GM12878 (cell line): ENCODE data around the gene PNMA1. TPM values are rescaled to one million over a fixed set of nuclear protein-coding genes. Genes with fewer than 3 reads are reported as not detected.

Experiments used
- ATAC-seq: fragments of 200-7000 bp; cut with Tn5 transposase; 3 replicates; pipeline ENCODE4 v1.9.1; 2020; ENCODE audit warnings: mild to moderate bottlenecking, moderate library complexity
- BruUV-seq: library from RNA; stranded (reverse); fragments of 400-500 nt; replicated peaks from 2 replicates; lab custom pipeline; 2021; lab: Mats Ljungman, UMichigan
- CTCF ChIA-PET: fragments of 300-600 bp; sonication (Branson Sonifier 250); formaldehyde crosslinking; extraction: SDS; loops from one replicate; lab custom pipeline; 2021; ENCODE audit warnings: inconsistent platforms; lab: Yijun Ruan, JAX
- POLR2A ChIA-PET: fragments of 350-600 bp; formaldehyde crosslinking; extraction: SDS; loops from one replicate; lab custom pipeline; 2021; ENCODE audit warnings: inconsistent platforms; lab: Charles Lee
- RAD21 ChIA-PET: fragments of 300-600 bp; sonication (Branson Sonifier 250); formaldehyde crosslinking; loops from one replicate; lab custom pipeline; 2023; ENCODE audit warnings: antibody characterized with exemption; ENCODE audit not compliant: unreplicated experiment; lab: Charles Lee
- SMC1A ChIA-PET: fragments of 300-600 bp; sonication (Branson Sonifier 250); formaldehyde crosslinking; loops from one replicate; lab custom pipeline; 2023; ENCODE audit not compliant: unreplicated experiment, uncharacterized antibody; lab: Charles Lee
- DNase-seq: peaks from one replicate; pipeline ENCODE4 v3.0.0-alpha.2; 2011; ENCODE audit warnings: low read depth, low spot score
- FAIRE-seq: peaks from 3 replicates; lab custom pipeline; 2011; peaks lifted over from hg19 to GRCh38; lab: Jason Lieb, UNC
- H2AFZ ChIP-seq: 2 replicates; pipeline ENCODE4 v1.6.0; 2011; ENCODE audit warnings: low read depth, low read length, control low read depth; ENCODE audit not compliant: control insufficient read depth
- H3K27ac ChIP-seq: 2 replicates; pipeline ENCODE4 v1.5.1; 2011; ENCODE audit warnings: control low read depth; ENCODE audit not compliant: control insufficient read depth, insufficient read depth
- H3K27me3 ChIP-seq, 2 experiments: replicated peaks in 1 of 2; 2 replicates each; pipeline versions ENCODE4 v1.6.0 to v1.6.1; 2011; ENCODE audit warnings: low read length in 1 of 2; ENCODE audit not compliant: control insufficient read depth in 2 of 2, insufficient read depth in 2 of 2
- H3K36me3 ChIP-seq, 2 experiments: 2 replicates each; pipeline ENCODE4 v1.5.1; 2011; ENCODE audit warnings: low read length in 1 of 2; ENCODE audit not compliant: control insufficient read depth in 2 of 2, insufficient read depth in 2 of 2
- H3K4me1 ChIP-seq: 2 replicates; pipeline ENCODE4 v1.6.1; 2011; ENCODE audit warnings: mild to moderate bottlenecking, low read length, moderate library complexity, mixed read lengths; ENCODE audit not compliant: control insufficient read depth, insufficient read depth
- H3K4me2 ChIP-seq: 2 replicates; pipeline ENCODE4 v1.6.0; 2011; ENCODE audit warnings: control low read depth; ENCODE audit not compliant: control insufficient read depth, insufficient read depth
- H3K4me3 ChIP-seq: fragments of 200-600 bp; sonication (generic); 2 replicates; pipeline ENCODE4 v1.5.1; 2016
- H3K79me2 ChIP-seq: 2 replicates; pipeline ENCODE4 v1.6.0; 2011; ENCODE audit warnings: low read length; ENCODE audit not compliant: control insufficient read depth, insufficient read depth
- H3K9ac ChIP-seq: 2 replicates; pipeline ENCODE4 v1.8.0; 2011; ENCODE audit warnings: low read length, control low read depth, mixed read lengths; ENCODE audit not compliant: control insufficient read depth, insufficient read depth
- H3K9me3 ChIP-seq: replicated peaks from 3 replicates; pipeline ENCODE4 v1.5.1; 2011; ENCODE audit warnings: mild to moderate bottlenecking, low read length; ENCODE audit not compliant: control insufficient read depth, insufficient read depth
- H4K20me1 ChIP-seq: 2 replicates; pipeline ENCODE4 v1.6.0; 2011; ENCODE audit not compliant: control insufficient read depth, insufficient read depth
- ATF7 ChIP-seq: fragments of 450-650 bp; IDR thresholded peaks from 2 replicates; pipeline ENCODE4 v1.6.1; 2016; ENCODE audit warnings: low read depth, mild to moderate bottlenecking
- IKZF1 ChIP-seq: fragments of 450-650 bp; conservative IDR thresholded peaks from 2 replicates; pipeline ENCODE4 v1.6.1; 2017; ENCODE audit warnings: antibody characterized with exemption, mild to moderate bottlenecking
- POLR2A ChIP-seq: IDR thresholded peaks from 2 replicates; pipeline ENCODE4 v1.6.1; 2011; ENCODE audit warnings: low read depth, mild to moderate bottlenecking, low read length
- RUNX3 ChIP-seq: IDR thresholded peaks from 2 replicates; pipeline ENCODE4 v1.6.1; 2012; ENCODE audit warnings: low read length, inconsistent platforms
- SMC3 ChIP-seq: IDR thresholded peaks from 2 replicates; pipeline ENCODE4 v1.6.1; 2011; ENCODE audit warnings: low read length, improper control_type of control experiment, borderline replicate concordance
- SPI1 ChIP-seq: IDR thresholded peaks from 2 replicates; pipeline ENCODE4 v1.6.1; 2011; ENCODE audit warnings: low read depth, mild to moderate bottlenecking, low read length, moderate library complexity, borderline replicate concordance; ENCODE audit not compliant: insufficient read depth
- TCF3 ChIP-seq: IDR thresholded peaks from 2 replicates; pipeline ENCODE4 v1.6.1; 2012; ENCODE audit warnings: low read depth, mild to moderate bottlenecking, low read length, borderline replicate concordance; ENCODE audit not compliant: insufficient read depth
- TCF7 ChIP-seq: IDR thresholded peaks from 2 replicates; pipeline ENCODE4 v1.6.1; 2014; ENCODE audit warnings: antibody characterized with exemption, borderline replicate concordance
- YBX1 ChIP-seq: fragments of 450-650 bp; IDR thresholded peaks from 2 replicates; pipeline ENCODE4 v1.6.1; 2016; ENCODE audit warnings: antibody characterized with exemption
- WGBS: methylation state at CpG from one replicate; pipeline ENCODE4 v1.1.6; 2016; ENCODE audit warnings: low lambda C conversion rate; ENCODE audit not compliant: insufficient replicate concordance, insufficient coverage; ENCODE audit errors: missing lambda C conversion rate; 5-methylcytosine and 5-hydroxymethylcytosine counted together
- in situ Hi-C: fragments of 300-500 bp; cut with MboI; formaldehyde crosslinking; loops from 9 replicates; pipeline ENCODE4 v1.14.3; 2018; ENCODE audit warnings: mixed read lengths
- intact Hi-C: fragments of 100-400 bp; cut with micrococcal nuclease; formaldehyde crosslinking; loops from one replicate; pipeline ENCODE4 v1.14.2; 2022; ENCODE audit not compliant: unreplicated experiment
- polyA plus RNA-seq, 11 experiments: library from polyadenylated mRNA; depleted of rRNA in 4 of 11; unstranded in 6 of 11; stranded (reverse) in 5 of 11; fragments of >200 nt; fragmentation: Nextera tagmentation in 4 of 11; fragmentation: Illumina TruSeq in 1 of 11; extraction: Ambion mirVana in 4 of 11; extraction: Trizol in 1 of 11; gene quantifications; 1 replicate in 1 of 11; 2 replicates in 10 of 11; pipeline versions ENCODE4 v1.2.1 to v1.2.3, GENCODE V29; 2011 to 2016; ENCODE audit warnings: inconsistent platforms in 2 of 11, missing spikeins in 2 of 11, low read depth in 1 of 11
- total RNA-seq, 4 experiments: library from RNA; depleted of rRNA in 3 of 4; stranded (reverse); fragments of >200 nt in 3 of 4; fragmentation: Illumina TruSeq in 1 of 4; extraction: Trizol in 1 of 4; gene quantifications; 2 replicates each; pipeline versions ENCODE4 v1.2.1 to v1.2.3, GENCODE V29; 2013 to 2021
- TF ChIP-seq, protein P1 (sequence below): fragments of 450-650 bp; IDR thresholded peaks from 2 replicates; pipeline ENCODE4 v1.6.1; 2017; ENCODE audit warnings: mild to moderate bottlenecking, moderate library complexity
- TF ChIP-seq, protein P2 (sequence below), 3 experiments: IDR thresholded peaks in 2 of 3; conservative IDR thresholded peaks in 1 of 3; 2 replicates each; pipeline ENCODE4 v1.5.1; 2011; ENCODE audit warnings: low read depth in 3 of 3, low read length in 3 of 3, mild to moderate bottlenecking in 3 of 3, control low read depth in 2 of 3, moderate library complexity in 2 of 3, inconsistent platforms in 1 of 3, mixed read lengths in 1 of 3; ENCODE audit not compliant: control insufficient read depth in 2 of 3, insufficient read depth in 1 of 3; ENCODE audit errors: extremely low read depth in 1 of 3
- TF ChIP-seq, protein P3 (sequence below): IDR thresholded peaks from 2 replicates; pipeline ENCODE4 v1.6.1; 2011; ENCODE audit warnings: borderline replicate concordance, low read depth, mild to moderate bottlenecking, moderate library complexity, mixed read lengths, low read length; ENCODE audit not compliant: insufficient read depth; ENCODE audit errors: extremely low read length

Gene PNMA1
- total and polyA plus RNA-seq, 10 of the 15 experiments (the other 5 are each of a cell fraction or from before 2014, with no cell fraction given): 1.8 to 39.3 (median 11.1) TPM

DNA sequence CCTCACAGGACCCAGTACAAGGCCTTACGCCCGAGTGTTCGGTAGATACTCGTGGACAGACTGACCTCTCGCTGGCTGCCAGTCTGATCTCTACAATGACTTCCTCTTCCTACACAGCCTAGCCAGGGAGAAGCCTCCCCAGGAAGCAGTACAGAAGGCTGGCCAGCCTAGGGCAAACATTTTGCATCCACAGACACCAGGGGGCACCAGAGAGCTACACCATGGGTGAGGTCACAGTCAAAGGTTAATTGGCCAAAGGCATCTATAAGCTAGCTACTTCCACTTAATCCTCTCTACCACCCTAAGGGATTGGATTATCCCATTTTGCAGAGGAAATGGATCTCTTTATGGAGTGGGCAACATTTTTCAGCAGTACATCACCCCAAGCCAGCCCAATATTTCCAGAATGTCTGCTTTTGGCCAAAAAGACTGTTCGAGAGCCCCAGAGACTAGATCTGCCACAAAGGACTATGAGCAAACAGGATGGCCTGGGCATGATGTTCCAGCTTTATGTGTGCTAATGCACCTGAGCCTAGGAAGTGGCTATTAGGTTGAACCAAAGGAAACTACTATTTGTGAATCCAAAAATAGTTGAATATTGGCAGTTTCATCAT, 14.6 kb upstream of the PNMA1 start:
- Histone ChIP-seq H3K4me2 (no peak overlapping the region), H4K20me1 (peaks cover 3% of the 10 kb centered on the region)
- BruUV-seq: TSS peak; percentile 39
- TF ChIP-seq IKZF1 (0 out of 2 replicates have a peak, but pooled peaks have one; percentile 11), SMC3 (peak; percentile 98), SPI1 (peak; percentile 44; the same call in 1 of the 2 replicates), YBX1 (no peak), POLR2A (0 out of 2 replicates have a peak, but pooled peaks have one; percentile 5), TCF7 (no peak), ATF7 (peak; percentile 51; the same call in 1 of the 2 replicates), TCF3 (no peak), RUNX3 (peak; percentile 38; the same call in 1 of the 2 replicates)
- TF ChIP-seq, protein P1, sequence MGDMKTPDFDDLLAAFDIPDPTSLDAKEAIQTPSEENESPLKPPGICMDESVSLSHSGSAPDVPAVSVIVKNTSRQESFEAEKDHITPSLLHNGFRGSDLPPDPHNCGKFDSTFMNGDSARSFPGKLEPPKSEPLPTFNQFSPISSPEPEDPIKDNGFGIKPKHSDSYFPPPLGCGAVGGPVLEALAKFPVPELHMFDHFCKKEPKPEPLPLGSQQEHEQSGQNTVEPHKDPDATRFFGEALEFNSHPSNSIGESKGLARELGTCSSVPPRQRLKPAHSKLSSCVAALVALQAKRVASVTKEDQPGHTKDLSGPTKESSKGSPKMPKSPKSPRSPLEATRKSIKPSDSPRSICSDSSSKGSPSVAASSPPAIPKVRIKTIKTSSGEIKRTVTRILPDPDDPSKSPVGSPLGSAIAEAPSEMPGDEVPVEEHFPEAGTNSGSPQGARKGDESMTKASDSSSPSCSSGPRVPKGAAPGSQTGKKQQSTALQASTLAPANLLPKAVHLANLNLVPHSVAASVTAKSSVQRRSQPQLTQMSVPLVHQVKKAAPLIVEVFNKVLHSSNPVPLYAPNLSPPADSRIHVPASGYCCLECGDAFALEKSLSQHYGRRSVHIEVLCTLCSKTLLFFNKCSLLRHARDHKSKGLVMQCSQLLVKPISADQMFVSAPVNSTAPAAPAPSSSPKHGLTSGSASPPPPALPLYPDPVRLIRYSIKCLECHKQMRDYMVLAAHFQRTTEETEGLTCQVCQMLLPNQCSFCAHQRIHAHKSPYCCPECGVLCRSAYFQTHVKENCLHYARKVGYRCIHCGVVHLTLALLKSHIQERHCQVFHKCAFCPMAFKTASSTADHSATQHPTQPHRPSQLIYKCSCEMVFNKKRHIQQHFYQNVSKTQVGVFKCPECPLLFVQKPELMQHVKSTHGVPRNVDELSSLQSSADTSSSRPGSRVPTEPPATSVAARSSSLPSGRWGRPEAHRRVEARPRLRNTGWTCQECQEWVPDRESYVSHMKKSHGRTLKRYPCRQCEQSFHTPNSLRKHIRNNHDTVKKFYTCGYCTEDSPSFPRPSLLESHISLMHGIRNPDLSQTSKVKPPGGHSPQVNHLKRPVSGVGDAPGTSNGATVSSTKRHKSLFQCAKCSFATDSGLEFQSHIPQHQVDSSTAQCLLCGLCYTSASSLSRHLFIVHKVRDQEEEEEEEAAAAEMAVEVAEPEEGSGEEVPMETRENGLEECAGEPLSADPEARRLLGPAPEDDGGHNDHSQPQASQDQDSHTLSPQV: 0 out of 2 replicates have a peak, but pooled peaks have one; percentile 48
- TF ChIP-seq, protein P2, sequence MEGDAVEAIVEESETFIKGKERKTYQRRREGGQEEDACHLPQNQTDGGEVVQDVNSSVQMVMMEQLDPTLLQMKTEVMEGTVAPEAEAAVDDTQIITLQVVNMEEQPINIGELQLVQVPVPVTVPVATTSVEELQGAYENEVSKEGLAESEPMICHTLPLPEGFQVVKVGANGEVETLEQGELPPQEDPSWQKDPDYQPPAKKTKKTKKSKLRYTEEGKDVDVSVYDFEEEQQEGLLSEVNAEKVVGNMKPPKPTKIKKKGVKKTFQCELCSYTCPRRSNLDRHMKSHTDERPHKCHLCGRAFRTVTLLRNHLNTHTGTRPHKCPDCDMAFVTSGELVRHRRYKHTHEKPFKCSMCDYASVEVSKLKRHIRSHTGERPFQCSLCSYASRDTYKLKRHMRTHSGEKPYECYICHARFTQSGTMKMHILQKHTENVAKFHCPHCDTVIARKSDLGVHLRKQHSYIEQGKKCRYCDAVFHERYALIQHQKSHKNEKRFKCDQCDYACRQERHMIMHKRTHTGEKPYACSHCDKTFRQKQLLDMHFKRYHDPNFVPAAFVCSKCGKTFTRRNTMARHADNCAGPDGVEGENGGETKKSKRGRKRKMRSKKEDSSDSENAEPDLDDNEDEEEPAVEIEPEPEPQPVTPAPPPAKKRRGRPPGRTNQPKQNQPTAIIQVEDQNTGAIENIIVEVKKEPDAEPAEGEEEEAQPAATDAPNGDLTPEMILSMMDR (IDR thresholded peaks at IDR 0.05 in 2 of 3, conservative IDR thresholded peaks at IDR 0.05 in 1 of 3; ENCODE audit: control insufficient read depth in 2 of 3, extremely low read depth in 1 of 3, insufficient read depth in 1 of 3, low read depth in 3 of 3, low read length in 3 of 3): peak; percentile 90 to 95 (median 91)
- TF ChIP-seq, protein P3, sequence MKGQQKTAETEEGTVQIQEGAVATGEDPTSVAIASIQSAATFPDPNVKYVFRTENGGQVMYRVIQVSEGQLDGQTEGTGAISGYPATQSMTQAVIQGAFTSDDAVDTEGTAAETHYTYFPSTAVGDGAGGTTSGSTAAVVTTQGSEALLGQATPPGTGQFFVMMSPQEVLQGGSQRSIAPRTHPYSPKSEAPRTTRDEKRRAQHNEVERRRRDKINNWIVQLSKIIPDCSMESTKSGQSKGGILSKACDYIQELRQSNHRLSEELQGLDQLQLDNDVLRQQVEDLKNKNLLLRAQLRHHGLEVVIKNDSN: no peak

More for the DNA sequence above, 14.6 kb upstream of the PNMA1 start:
- Histone ChIP-seq H3K27ac (no peak overlapping the region), H3K9me3 (no peaks in the 10 kb centered on the region), H3K36me3 (peaks cover 59 to 60% of the 10 kb centered on the region in 2 experiments), H3K79me2 (peaks cover 5% of the 10 kb centered on the region), H3K27me3 (no peaks in the 10 kb centered on the region), H3K4me3 (no peak overlapping the region), H3K9ac (no peak overlapping the region), H3K4me1 (no peaks in the 10 kb centered on the region), H2AFZ (no peak overlapping the region)
- DNase-seq: no peak
- ATAC-seq: peak; percentile 95
- RAD21 ChIA-PET: interaction anchor here (0.7 to 7.9 kb wide), 26 partner anchors 14 to 312 kb away, joined by 3 to 97 read pairs (median 4); partner anchors contain the start of genes COQ6, DNAL1, FAM161B and PTGR2
- in situ Hi-C loops (loop anchor here (25.0 kb wide), 1 partner anchor 308 kb away; no protein-coding TSS in a partner anchor), intact Hi-C loops (loop anchor here (1.0 to 5.0 kb wide), 6 partner anchors 29 to 308 kb away; partner anchors contain the start of gene ZNF410)
- peak; percentile 99 for FAIRE-seq
- CTCF ChIA-PET: interaction anchor here (0.6 to 10.1 kb wide), 39 partner anchors 9 to 485 kb away, joined by 3 to 195 read pairs (median 5); partner anchors contain the start of gene PNMA1
- POLR2A ChIA-PET: interaction anchor here (0.6 to 1.4 kb wide), 3 partner anchors 12 to 31 kb away, joined by 3 to 8 read pairs (median 4); a partner anchor contains a TSS
- WGBS: 22% methylated on average over 6 of the region's 6 CpGs
- SMC1A ChIA-PET: interaction anchor here (0.7 to 8.9 kb wide), 27 partner anchors 12 to 207 kb away, joined by 3 to 155 read pairs (median 4); partner anchors contain the start of gene ZNF410
